CD4-positive, alpha-beta memory T cell (primary cell): ENCODE results near the gene CRACR2B. TPM values are rescaled to one million over a fixed set of nuclear protein-coding genes. Genes with fewer than 3 reads are reported as not detected.
A peak's percentile ranks its signal among the peaks of the same experiment; 100 is the strongest.

Source experiments
- CTCF ChIA-PET: fragments of 350-600 bp; sonication (Branson Sonifier 250); formaldehyde crosslinking; loops from one replicate; lab custom pipeline; 2021; ENCODE audit warnings: inconsistent platforms; ENCODE audit not compliant: partially characterized antibody; lab: Charles Lee
- POLR2A ChIA-PET: fragments of 350-600 bp; sonication (Branson Sonifier 250); formaldehyde crosslinking; loops from one replicate; lab custom pipeline; 2021; ENCODE audit not compliant: partially characterized antibody; lab: Charles Lee
- DNase-seq, 5 donors: peaks; one replicate each; pipeline versions ENCODE4 v3.0.0 to v3.0.0-alpha.2; 2020 to 2022; ENCODE audit warnings: mixed read lengths in 1 of 5
- H3K27ac ChIP-seq: one replicate; pipeline ENCODE4 v1.7.0; 2013; ENCODE audit warnings: low read depth, low read length
- H3K27me3 ChIP-seq: 2 replicates; pipeline ENCODE4 v1.7.0; 2013; ENCODE audit warnings: mild to moderate bottlenecking, low read length, moderate library complexity; ENCODE audit not compliant: insufficient read depth
- H3K36me3 ChIP-seq: 2 replicates; pipeline ENCODE4 v1.7.0; 2013; ENCODE audit warnings: mild to moderate bottlenecking, low read length, moderate library complexity; ENCODE audit not compliant: insufficient read depth
- H3K4me1 ChIP-seq: 2 replicates; pipeline ENCODE4 v1.7.0; 2013; ENCODE audit warnings: mild to moderate bottlenecking, low read length, moderate library complexity; ENCODE audit not compliant: insufficient read depth
- H3K4me3 ChIP-seq, 2 donors: one replicate each; pipeline ENCODE4 v1.7.0; 2013; ENCODE audit warnings: low read length in 2 of 2, mild to moderate bottlenecking in 1 of 2
- H3K9me3 ChIP-seq, 2 donors: one replicate each; pipeline ENCODE4 v1.7.0; 2013; ENCODE audit warnings: low read length in 2 of 2, control low read depth in 1 of 2; ENCODE audit not compliant: control insufficient read depth in 1 of 2
- H3K27ac Mint-ChIP-seq, 7 donors: one replicate each; pipeline ENCODE4 v1.8.0; 2020 to 2021; ENCODE audit warnings: mixed read lengths in 7 of 7, mild to moderate bottlenecking in 6 of 7, inconsistent platforms in 3 of 7, moderate library complexity in 3 of 7
- H3K27me3 Mint-ChIP-seq, 2 donors: one replicate each; pipeline ENCODE4 v1.8.0; 2020 to 2021; ENCODE audit warnings: mixed read lengths in 2 of 2
- H3K36me3 Mint-ChIP-seq, 2 donors: one replicate each; pipeline ENCODE4 v1.8.0; 2020 to 2021; ENCODE audit warnings: mixed read lengths in 2 of 2, inconsistent platforms in 1 of 2, mild to moderate bottlenecking in 1 of 2
- H3K4me1 Mint-ChIP-seq, 4 donors: one replicate each; pipeline ENCODE4 v1.8.0; 2020 to 2021; ENCODE audit warnings: mixed read lengths in 4 of 4, mild to moderate bottlenecking in 1 of 4
- H3K4me3 Mint-ChIP-seq, 8 donors: one replicate each; pipeline ENCODE4 v1.8.0; 2020 to 2021; ENCODE audit warnings: mixed read lengths in 8 of 8, mild to moderate bottlenecking in 7 of 8, moderate library complexity in 6 of 8, inconsistent platforms in 3 of 8
- H3K9me3 Mint-ChIP-seq, 8 donors: one replicate each; pipeline ENCODE4 v1.8.0; 2020 to 2021; ENCODE audit warnings: mixed read lengths in 8 of 8, mild to moderate bottlenecking in 5 of 8, inconsistent platforms in 3 of 8, moderate library complexity in 1 of 8
- intact Hi-C: fragments of 100-400 bp; cut with micrococcal nuclease; formaldehyde crosslinking; loops from one replicate; pipeline ENCODE4 v1.15.1; 2023
- polyA plus RNA-seq, 2 donors: library from polyadenylated mRNA; unstranded; fragments of 300-500 nt; fragmentation: Illumina TruSeq; gene quantifications; one replicate each; pipeline ENCODE4 v1.2.3, GENCODE V29; 2021
- total RNA-seq, 2 experiments: library from RNA; stranded (reverse); gene quantifications; one replicate each; pipeline ENCODE4 v1.2.3, GENCODE V29; 2021

Gene CRACR2B
- total and polyA plus RNA-seq, 4 experiments from 2014 or later: 0.55 TPM; not detected in 3

GRCh38 chr11:839875-840617, 12.3 kb downstream of the CRACR2B start:
- Histone ChIP-seq H3K4me1 (peaks cover 31% of the 10 kb centered on the region), H3K9me3 (no peaks in the 10 kb centered on the region), H3K4me3 (no peak overlapping the region), H3K27me3 (no peaks in the 10 kb centered on the region), H3K27ac (no peak overlapping the region), H3K36me3 (peaks cover 13% of the 10 kb centered on the region)
- Mint-ChIP-seq H3K4me3 (peak overlapping the region; percentile 20 to 89 (median 72)), H3K27me3 (no peaks in the 10 kb centered on the region), H3K4me1 (peaks cover 4 to 31% (median 15%) of the 10 kb centered on the region in 4 donors), H3K27ac (peak overlapping the region in 4 of 7 donors; percentile 52 to 78 (median 68)), H3K9me3 (peaks cover 0 to 1% (median 0%) of the 10 kb centered on the region in 8 donors), H3K36me3 (peaks cover 0 to 17% of the 10 kb centered on the region in 2 donors)
- ChIA-PET CTCF (interaction anchor here (1.1 kb wide), 1 partner anchor 21 kb away, joined by 4 read pairs; the partner anchor contains the start of gene PNPLA2), POLR2A (interaction anchor here (4.8 to 5.2 kb wide), 2 partner anchors 8 to 20 kb away, joined by 57 to 67 read pairs; partner anchors contain the start of genes CD151 and PNPLA2)
- intact Hi-C loops: no loop called here
- no peak for DNase-seq

- peaks cover 31% of the 10 kb centered on the region for H3K4me1 ChIP-seq
- H3K27me3 Mint-ChIP-seq: peaks cover 0 to 2% of the 10 kb centered on the region in 2 donors
- CTCF ChIA-PET: interaction anchor here (1.4 kb wide), 1 partner anchor 209 kb away, joined by 5 read pairs; no protein-coding TSS in a partner anchor
Measured at GRCh38 chr11:841981-842369, 14.3 kb downstream of the CRACR2B start.

GRCh38 chr11:842370-843002, 14.8 kb downstream of the CRACR2B start, which contains the start of the genes POLR2L and TSPAN4:
Gene POLR2L, minus strand, starts transcription at chr11:842529. Its CDS starts 21 bp downstream, at chr11:842508.
Gene TSPAN4, plus strand, starts transcription at chr11:842852. Its CDS starts 7,453 bp downstream, at chr11:850305.
- peak; percentile 83 to 94 (median 85) for DNase-seq
- peak within 1 kb of the TSS; percentile 84 to 89 (median 86) for H3K4me3 Mint-ChIP-seq
- Histone ChIP-seq H3K9me3 (no peaks in the 10 kb centered on the region), H3K4me1 (peaks cover 31% of the 10 kb centered on the region), H3K27me3 (no peaks in the 10 kb centered on the region), H3K27ac (peak within 1 kb of the TSS; percentile 77), H3K4me3 (peak within 1 kb of the TSS; percentile 57 to 97), H3K36me3 (peaks cover 13% of the 10 kb centered on the region)
- H3K4me1 Mint-ChIP-seq: peaks cover 4 to 35% (median 15%) of the 10 kb centered on the region in 4 donors
- intact Hi-C loops: loop anchor here (1.0 to 2.0 kb wide), 3 partner anchors 23 to 84 kb away; partner anchors contain the start of gene RPLP2
- peaks cover 0 to 2% of the 10 kb centered on the region in 2 donors for H3K27me3 Mint-ChIP-seq
- H3K36me3 Mint-ChIP-seq: peaks cover 0 to 15% of the 10 kb centered on the region in 2 donors
- H3K27ac Mint-ChIP-seq: peak within 1 kb of the TSS; percentile 66 to 89 (median 84)
- ChIA-PET POLR2A (interaction anchor here (0.5 to 5.2 kb wide), 16 partner anchors 10 to 555 kb away, joined by 3 to 67 read pairs (median 4); partner anchors contain the start of genes CD151, CHID1, PHRF1 and PNPLA2), CTCF (interaction anchor here (0.9 kb wide), 1 partner anchor 733 kb away, joined by 3 read pairs; no protein-coding TSS in a partner anchor)
- peaks cover 0 to 1% (median 0%) of the 10 kb centered on the region in 8 donors for H3K9me3 Mint-ChIP-seq

More at GRCh38 chr11:841981-842369, 14.3 kb downstream of the CRACR2B start:
- DNase-seq: no peak
- Histone ChIP-seq H3K27ac (peak overlapping the region; percentile 77), H3K9me3 (no peaks in the 10 kb centered on the region), H3K4me3 (peak overlapping the region; percentile 57 to 97), H3K36me3 (peaks cover 13% of the 10 kb centered on the region), H3K27me3 (no peaks in the 10 kb centered on the region)
- peaks cover 0 to 17% of the 10 kb centered on the region in 2 donors for H3K36me3 Mint-ChIP-seq
- intact Hi-C loops: loop anchor here (1.0 to 2.0 kb wide), 3 partner anchors 23 to 85 kb away; partner anchors contain the start of gene RPLP2
- POLR2A ChIA-PET: interaction anchor here (1.1 to 5.2 kb wide), 7 partner anchors 10 to 336 kb away, joined by 3 to 67 read pairs (median 8); partner anchors contain the start of genes CD151, CHID1, PNPLA2 and RPLP2
- peaks cover 0 to 1% (median 0%) of the 10 kb centered on the region in 8 donors for H3K9me3 Mint-ChIP-seq
- peak overlapping the region; percentile 66 to 89 (median 84) for H3K27ac Mint-ChIP-seq
- peak overlapping the region; percentile 84 to 89 (median 86) for H3K4me3 Mint-ChIP-seq
- H3K4me1 Mint-ChIP-seq: peaks cover 4 to 35% (median 15%) of the 10 kb centered on the region in 4 donors

GRCh38 chr11:843086-843734, 15.5 kb downstream of the CRACR2B start:
- H3K9me3 Mint-ChIP-seq: peaks cover 0 to 1% (median 0%) of the 10 kb centered on the region in 8 donors
- peaks cover 0 to 14% of the 10 kb centered on the region in 2 donors for H3K36me3 Mint-ChIP-seq
- peaks cover 4 to 35% (median 15%) of the 10 kb centered on the region in 4 donors for H3K4me1 Mint-ChIP-seq
- peaks cover 31% of the 10 kb centered on the region for H3K4me1 ChIP-seq
- peak overlapping the region; percentile 6 to 97 for H3K4me3 ChIP-seq
- no peaks in the 10 kb centered on the region for H3K9me3 ChIP-seq
- peaks cover 0 to 2% of the 10 kb centered on the region in 2 donors for H3K27me3 Mint-ChIP-seq
- H3K4me3 Mint-ChIP-seq: peak overlapping the region; percentile 62 to 78 (median 75)
- H3K27ac ChIP-seq: no peak overlapping the region
- H3K27ac Mint-ChIP-seq: peak overlapping the region in 4 of 7 donors; percentile 35 to 80 (median 48)
- ChIA-PET POLR2A (interaction anchor here (0.5 to 5.2 kb wide), 15 partner anchors 11 to 555 kb away, joined by 3 to 67 read pairs (median 4); partner anchors contain the start of genes CD151, CHID1, PHRF1 and PNPLA2), CTCF (interaction anchor here (0.9 kb wide), 1 partner anchor 732 kb away, joined by 3 read pairs; no protein-coding TSS in a partner anchor)
- H3K36me3 ChIP-seq: peaks cover 13% of the 10 kb centered on the region
- DNase-seq: no peak
- intact Hi-C loops: loop anchor here (2.0 kb wide), 1 partner anchor 84 kb away; no protein-coding TSS in a partner anchor
- H3K27me3 ChIP-seq: no peaks in the 10 kb centered on the region

GRCh38 chr11:843818-844692, 16.3 kb downstream of the CRACR2B start:
- Histone ChIP-seq H3K9me3 (no peaks in the 10 kb centered on the region), H3K36me3 (peaks cover 10% of the 10 kb centered on the region), H3K27me3 (peaks cover 8% of the 10 kb centered on the region), H3K4me1 (peaks cover 39% of the 10 kb centered on the region), H3K27ac (no peak overlapping the region), H3K4me3 (no peak overlapping the region)
- Mint-ChIP-seq H3K27me3 (peaks cover 2 to 4% of the 10 kb centered on the region in 2 donors), H3K4me1 (peaks cover 6 to 39% (median 20%) of the 10 kb centered on the region in 4 donors), H3K9me3 (peaks cover 0 to 1% (median 0%) of the 10 kb centered on the region in 8 donors), H3K4me3 (peak overlapping the region in 7 of 8 donors; percentile 62 to 78 (median 76)), H3K27ac (peak overlapping the region in 2 of 7 donors; percentile 35 to 54), H3K36me3 (peaks cover 0 to 9% of the 10 kb centered on the region in 2 donors)
- intact Hi-C loops: loop anchor here (2.0 kb wide), 1 partner anchor 83 kb away; no protein-coding TSS in a partner anchor
- ChIA-PET POLR2A (interaction anchor here (1.2 to 5.2 kb wide), 7 partner anchors 12 to 268 kb away, joined by 4 to 67 read pairs (median 8); partner anchors contain the start of genes CD151, CHID1, PHRF1 and PNPLA2), CTCF (no interaction called here)
- DNase-seq: no peak
